ENCODE data around the gene CACFD1. TPM values are rescaled to one million over a fixed set of nuclear protein-coding genes. Genes with fewer than 3 reads are reported as not detected.

Gene CACFD1
- total RNA-seq, 2 experiments from 2014 or later: 16.7 to 17.2 TPM

DNA sequence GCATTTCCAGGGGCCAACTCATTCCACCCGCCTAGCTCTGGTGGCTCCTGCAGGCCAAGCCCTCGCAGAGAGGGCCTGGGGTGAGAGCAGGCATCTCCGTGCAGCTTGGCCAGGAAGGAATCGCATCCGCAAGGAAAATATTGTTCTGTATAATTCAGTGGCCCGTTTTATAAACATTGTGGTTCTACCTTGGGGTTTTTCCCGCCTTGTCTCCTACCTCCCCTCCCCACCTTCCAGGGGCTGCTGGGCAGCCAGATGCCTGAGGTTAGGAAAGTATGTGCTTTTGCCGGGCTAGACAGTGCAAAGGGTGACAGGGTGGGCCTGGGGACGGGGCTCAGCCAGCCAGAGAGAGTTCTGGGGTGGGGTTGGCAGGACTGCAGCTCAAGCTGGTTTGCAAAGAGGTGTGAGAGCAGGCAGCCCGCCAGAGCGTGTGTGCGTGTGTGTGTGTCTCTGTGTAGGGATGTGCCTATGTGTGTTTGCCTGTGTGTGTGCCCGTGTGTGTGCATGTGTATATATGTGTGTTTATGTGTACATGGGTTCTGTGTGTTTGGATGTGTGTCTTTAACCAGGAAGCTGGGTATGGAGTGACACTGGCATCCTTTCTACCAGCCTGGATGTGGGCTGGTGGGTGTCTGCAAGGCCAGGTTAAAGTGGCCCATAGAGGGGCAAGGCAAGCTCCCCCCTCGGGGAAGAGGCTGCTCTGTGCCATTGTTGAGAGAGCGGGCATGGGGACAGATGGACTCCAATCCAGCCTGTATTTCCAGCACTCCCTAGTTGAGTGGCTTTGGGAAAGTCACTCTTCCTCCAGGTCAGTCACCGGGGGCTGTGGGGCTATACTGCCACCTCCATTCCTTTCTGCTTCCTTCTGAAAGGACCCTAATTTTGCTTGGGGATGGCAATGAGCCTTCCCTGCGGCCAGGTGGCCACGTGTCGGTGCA is 29.7 kb downstream of the CACFD1 start:
- DNase-seq (ENCODE audit: low spot score): no peak
- Histone ChIP-seq H3K9me2 (ENCODE audit: insufficient read depth, low read length) (no peaks in the 10 kb centered on the region), H3K4me3 (ENCODE audit: low read depth, low read length, poor library complexity, severe bottlenecking) (no peak overlapping the region), H2AFZ (ENCODE audit: low read length) (no peak overlapping the region), H3K27ac (ENCODE audit: low read depth, low read length, poor library complexity, severe bottlenecking) (no peak overlapping the region), H3K4me1 (ENCODE audit: insufficient read depth, low read length, poor library complexity, severe bottlenecking) (peaks cover 11% of the 10 kb centered on the region), H3K9me3 (ENCODE audit: low read length) (no peaks in the 10 kb centered on the region), H3K79me2 (ENCODE audit: insufficient read depth, low read depth, low read length) (no peaks in the 10 kb centered on the region), H4K20me1 (ENCODE audit: insufficient read depth, low read length) (no peaks in the 10 kb centered on the region), H3K36me3 (ENCODE audit: insufficient read depth, low read length) (no peaks in the 10 kb centered on the region), H3K4me2 (ENCODE audit: low read length) (no peak overlapping the region)
- intact Hi-C loops (cut with micrococcal nuclease; ENCODE audit: unreplicated experiment): no loop called here
- CTCF ChIA-PET (ENCODE audit: unreplicated experiment): no interaction called here
- no TSS peak for BruUV-seq (replicated peaks)
- TF ChIP-seq, protein P1, sequence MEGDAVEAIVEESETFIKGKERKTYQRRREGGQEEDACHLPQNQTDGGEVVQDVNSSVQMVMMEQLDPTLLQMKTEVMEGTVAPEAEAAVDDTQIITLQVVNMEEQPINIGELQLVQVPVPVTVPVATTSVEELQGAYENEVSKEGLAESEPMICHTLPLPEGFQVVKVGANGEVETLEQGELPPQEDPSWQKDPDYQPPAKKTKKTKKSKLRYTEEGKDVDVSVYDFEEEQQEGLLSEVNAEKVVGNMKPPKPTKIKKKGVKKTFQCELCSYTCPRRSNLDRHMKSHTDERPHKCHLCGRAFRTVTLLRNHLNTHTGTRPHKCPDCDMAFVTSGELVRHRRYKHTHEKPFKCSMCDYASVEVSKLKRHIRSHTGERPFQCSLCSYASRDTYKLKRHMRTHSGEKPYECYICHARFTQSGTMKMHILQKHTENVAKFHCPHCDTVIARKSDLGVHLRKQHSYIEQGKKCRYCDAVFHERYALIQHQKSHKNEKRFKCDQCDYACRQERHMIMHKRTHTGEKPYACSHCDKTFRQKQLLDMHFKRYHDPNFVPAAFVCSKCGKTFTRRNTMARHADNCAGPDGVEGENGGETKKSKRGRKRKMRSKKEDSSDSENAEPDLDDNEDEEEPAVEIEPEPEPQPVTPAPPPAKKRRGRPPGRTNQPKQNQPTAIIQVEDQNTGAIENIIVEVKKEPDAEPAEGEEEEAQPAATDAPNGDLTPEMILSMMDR (conservative IDR thresholded peaks at IDR 0.05; ENCODE audit: low read length): no peak
- TF ChIP-seq EZH2phosphoT487 (IDR thresholded peaks at IDR 0.05; ENCODE audit: borderline replicate concordance, low read depth, low read length): no peak
- POLR2A ChIA-PET: no interaction called here

DNA sequence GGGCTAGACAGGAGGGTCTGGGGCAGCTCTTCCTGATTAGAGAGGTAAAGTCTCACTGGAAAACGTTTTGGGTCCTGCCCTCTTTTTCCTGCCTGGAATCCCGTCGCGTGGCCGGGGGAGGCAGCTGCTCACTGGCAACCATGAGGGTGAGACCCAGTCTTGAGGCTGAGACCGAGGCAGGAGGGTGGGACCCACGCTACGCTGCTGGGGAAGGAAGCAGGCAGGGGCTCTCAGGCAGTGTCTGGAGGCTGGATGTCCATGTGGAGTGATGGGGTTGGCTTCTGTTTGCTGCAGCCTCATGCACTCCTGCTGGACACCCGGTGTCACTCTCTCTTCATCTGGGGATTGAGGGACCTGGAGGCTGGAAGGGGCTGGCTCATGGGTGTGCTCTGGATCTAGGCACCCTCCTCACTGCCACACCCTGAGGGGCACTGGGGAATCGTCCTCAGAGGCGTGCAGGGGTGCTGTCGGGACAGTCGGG is 30.5 kb downstream of the CACFD1 start:
- Histone ChIP-seq H3K79me2 (ENCODE audit: insufficient read depth, low read depth, low read length) (no peaks in the 10 kb centered on the region), H3K9me3 (ENCODE audit: low read length) (no peaks in the 10 kb centered on the region), H2AFZ (ENCODE audit: low read length) (no peak overlapping the region), H3K27ac (ENCODE audit: low read depth, low read length, poor library complexity, severe bottlenecking) (no peak overlapping the region), H3K4me2 (ENCODE audit: low read length) (no peak overlapping the region), H3K9me2 (ENCODE audit: insufficient read depth, low read length) (no peaks in the 10 kb centered on the region), H4K20me1 (ENCODE audit: insufficient read depth, low read length) (no peaks in the 10 kb centered on the region), H3K4me3 (ENCODE audit: low read depth, low read length, poor library complexity, severe bottlenecking) (no peak overlapping the region), H3K4me1 (ENCODE audit: insufficient read depth, low read length, poor library complexity, severe bottlenecking) (peaks cover 11% of the 10 kb centered on the region), H3K36me3 (ENCODE audit: insufficient read depth, low read length) (no peaks in the 10 kb centered on the region)
- intact Hi-C loops (cut with micrococcal nuclease; ENCODE audit: unreplicated experiment): no loop called here
- ChIA-PET POLR2A (no interaction called here), CTCF (ENCODE audit: unreplicated experiment) (interaction anchor here (0.7 kb wide), 1 partner anchor 309 kb away, joined by 4 read pairs; no protein-coding TSS in a partner anchor)
- no TSS peak for BruUV-seq (replicated peaks)
- TF ChIP-seq, protein P1 (conservative IDR thresholded peaks at IDR 0.05; ENCODE audit: low read length): no peak
- no peak for TF ChIP-seq EZH2phosphoT487 (IDR thresholded peaks at IDR 0.05; ENCODE audit: borderline replicate concordance, low read depth, low read length)
- no peak for DNase-seq (ENCODE audit: low spot score)

Data from OCI-LY7 (cell line).